OCI-LY1 (cell line): Measurements from ENCODE around the gene ATP11A.
"Not testable (repeated sequence)": the region's sequence is repeated elsewhere in the genome, so short reads cannot be mapped to it uniquely, and the experiment has no call there.

Experiments used
- CTCF ChIP-seq: fragments of 200-600 bp; sonication (generic), shearing (Covaris generic); IDR thresholded peaks from 2 replicates; pipeline ENCODE4 v1.5.1; 2017; ENCODE audit warnings: mild to moderate bottlenecking, antibody characterized with exemption, low read length, moderate library complexity, mixed read lengths
- EZH2 ChIP-seq: fragments of 200-600 bp; sonication (generic), shearing (Covaris generic); IDR thresholded peaks from 2 replicates; pipeline ENCODE4 v1.8.0; 2017; ENCODE audit warnings: borderline replicate concordance, mixed run types, mild to moderate bottlenecking, antibody characterized with exemption, low read length, moderate library complexity, mixed read lengths

GRCh38 chr13:112786810-112787209 lies 97.0 kb downstream of the ATP11A start:
- TF ChIP-seq CTCF, EZH2: not testable (repeated sequence)
